Stimulated activated CD4-positive, alpha-beta T cell treated with anti-CD3 and anti-CD28 coated beads, Interleukin-4, amount 100 ng/mL, for 24 hours (primary cell): Measurements from ENCODE around the gene DHX30.
A peak's percentile ranks its signal among the peaks of the same experiment; 100 is the strongest.
"Not testable (repeated sequence)": the region's sequence is repeated elsewhere in the genome, so short reads cannot be mapped to it uniquely, and the experiment has no call there.

Source experiments
- DNase-seq: peaks from one replicate; pipeline ENCODE4 v3.0.0-alpha.2; 2020

DHX30 gene

GRCh38 chr3:47817609-47818008 lies 14.7 kb downstream of the DHX30 start:
- DNase-seq: no peak

DNA sequence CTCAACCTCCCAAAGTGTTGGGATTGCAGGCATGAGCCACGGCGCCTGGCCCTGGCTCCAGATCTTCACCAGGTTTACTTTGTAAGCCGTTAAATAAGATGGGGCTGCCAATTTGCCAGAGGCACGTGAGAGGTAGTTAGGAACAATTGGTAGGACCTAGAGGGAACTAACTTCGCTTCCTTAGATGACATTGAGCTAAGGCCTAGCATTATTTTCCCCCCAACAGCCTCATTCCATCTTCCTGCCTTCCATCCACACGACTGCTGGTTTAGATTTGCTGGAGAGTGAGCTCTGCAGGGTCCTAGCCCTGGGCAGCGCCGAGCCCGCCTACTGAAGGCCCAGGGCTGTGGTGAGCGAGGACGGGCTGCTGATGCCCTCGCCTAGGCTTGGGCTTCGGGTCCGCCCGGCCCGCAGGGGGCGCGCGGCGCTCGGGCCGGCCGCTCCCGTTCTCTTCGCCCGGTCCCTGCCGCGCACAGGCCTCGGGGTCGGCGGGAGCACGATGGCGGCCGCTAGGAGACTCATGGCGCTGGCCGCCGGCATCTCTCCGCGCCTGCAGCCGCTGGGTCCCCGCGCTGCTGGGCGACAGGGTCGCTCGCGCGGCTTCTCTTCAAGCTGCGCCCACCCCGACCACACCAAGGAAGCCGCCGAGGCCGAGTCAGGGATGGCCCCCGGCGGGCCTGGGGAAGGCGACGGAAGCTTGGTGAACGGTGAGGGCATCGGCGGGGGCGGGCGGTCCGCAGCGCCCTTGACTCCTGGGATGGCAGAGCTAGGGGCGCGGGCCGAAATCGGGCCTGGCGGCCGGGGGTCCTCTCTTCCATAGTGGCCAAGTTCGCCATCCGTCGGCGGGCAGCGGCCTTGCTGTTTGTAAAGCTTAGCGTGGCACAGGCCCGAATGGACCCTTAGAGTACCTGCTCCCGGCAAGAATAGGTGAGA lies 21.9 kb downstream of the DHX30 start:
- DNase-seq: peak; percentile 77

DNA sequence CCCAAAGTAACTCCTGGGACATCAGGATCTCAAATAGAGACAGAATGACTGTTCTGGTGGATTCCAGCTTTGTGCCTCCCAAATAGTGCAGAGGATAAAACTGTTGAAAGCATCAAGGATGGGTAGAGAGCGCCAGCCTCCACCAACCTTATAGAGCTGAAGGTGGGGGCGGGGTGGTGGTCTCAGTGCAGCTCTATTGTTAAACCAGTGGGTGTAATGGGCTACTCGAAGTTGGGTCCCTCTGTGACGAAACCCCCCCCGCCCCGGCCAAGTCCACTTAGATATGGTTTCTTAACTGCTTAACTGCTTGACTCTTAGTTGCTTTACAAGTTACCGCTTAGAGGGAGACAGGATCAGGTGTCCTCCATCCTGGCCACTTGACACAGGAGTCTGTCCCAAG lies 22.7 kb downstream of the DHX30 start:
- no peak for DNase-seq

GRCh38 chr3:47829482-47829881 lies 26.5 kb downstream of the DHX30 start:
- not testable (repeated sequence) for DNase-seq

DNA sequence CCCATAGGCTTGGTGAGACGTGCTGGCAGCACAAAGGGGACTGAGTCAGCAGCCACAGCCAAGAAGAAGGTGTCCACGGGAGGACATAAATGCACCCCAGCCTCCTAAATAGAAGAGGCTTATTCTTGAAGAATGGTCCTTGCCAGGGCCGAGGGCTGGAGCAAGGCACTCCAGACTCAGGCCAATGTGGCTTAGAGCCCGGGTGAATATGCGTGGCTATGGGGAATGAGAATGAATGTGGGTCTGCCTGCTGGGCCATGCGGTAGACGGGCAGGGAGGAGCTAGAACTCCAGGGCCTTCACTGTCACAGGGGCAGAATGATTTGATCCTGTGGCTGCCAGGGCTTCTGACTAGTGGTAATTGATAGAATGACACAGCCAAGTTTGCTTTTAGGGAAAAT lies 34.0 kb downstream of the DHX30 start:
- DNase-seq: no peak

DNA sequence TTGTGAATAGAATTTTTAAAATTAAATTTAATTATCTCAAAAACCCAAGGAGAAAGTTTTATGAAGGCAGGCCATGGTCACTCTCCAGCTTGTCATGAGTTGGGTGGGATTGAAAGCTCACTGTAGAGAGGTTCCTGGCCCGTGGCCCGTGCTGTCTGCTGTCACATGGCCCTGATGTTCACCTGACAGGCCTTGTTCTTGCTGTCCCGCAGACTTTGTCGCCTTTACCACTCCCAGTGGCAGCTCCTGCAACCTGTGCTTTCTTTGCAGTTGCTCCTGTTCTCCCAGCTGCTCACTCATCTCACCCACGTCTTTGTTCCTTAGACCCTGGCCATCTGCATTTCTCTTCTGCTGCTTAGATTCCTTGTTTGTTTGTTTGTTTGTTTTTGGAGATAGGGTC lies 35.6 kb downstream of the DHX30 start:
- no peak for DNase-seq

- DNase-seq: no peak
These were observed 38.9 kb downstream of the DHX30 start for GRCh38 chr3:47841786-47842349.

DNA sequence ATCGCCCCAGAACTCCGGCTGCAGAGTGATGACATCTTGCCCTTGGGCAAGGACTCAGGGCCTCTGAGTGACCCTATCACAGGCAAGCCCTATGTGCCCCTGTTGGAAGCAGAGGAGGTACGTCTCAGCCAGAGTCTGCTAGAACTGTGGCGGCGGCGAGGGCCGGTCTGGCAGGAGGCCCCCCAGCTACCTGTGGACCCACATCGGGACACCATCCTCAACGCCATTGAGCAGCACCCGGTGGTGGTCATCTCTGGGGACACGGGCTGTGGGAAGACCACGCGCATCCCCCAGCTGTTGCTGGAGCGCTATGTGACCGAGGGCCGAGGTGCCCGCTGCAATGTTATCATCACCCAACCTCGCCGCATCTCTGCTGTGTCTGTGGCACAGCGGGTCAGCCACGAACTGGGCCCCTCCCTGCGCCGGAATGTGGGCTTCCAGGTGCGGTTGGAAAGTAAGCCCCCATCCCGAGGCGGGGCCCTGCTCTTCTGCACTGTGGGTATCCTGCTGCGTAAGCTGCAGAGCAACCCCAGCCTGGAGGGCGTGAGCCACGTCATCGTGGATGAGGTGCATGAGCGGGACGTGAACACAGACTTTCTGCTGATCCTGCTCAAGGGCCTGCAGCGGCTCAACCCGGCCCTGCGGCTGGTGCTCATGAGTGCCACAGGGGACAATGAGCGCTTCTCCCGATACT lies 43.4 kb downstream of the DHX30 start:
- DNase-seq: no peak

- no peak for DNase-seq
These were observed 43.9 kb downstream of the DHX30 start for GRCh38 chr3:47846880-47847248.

DNA sequence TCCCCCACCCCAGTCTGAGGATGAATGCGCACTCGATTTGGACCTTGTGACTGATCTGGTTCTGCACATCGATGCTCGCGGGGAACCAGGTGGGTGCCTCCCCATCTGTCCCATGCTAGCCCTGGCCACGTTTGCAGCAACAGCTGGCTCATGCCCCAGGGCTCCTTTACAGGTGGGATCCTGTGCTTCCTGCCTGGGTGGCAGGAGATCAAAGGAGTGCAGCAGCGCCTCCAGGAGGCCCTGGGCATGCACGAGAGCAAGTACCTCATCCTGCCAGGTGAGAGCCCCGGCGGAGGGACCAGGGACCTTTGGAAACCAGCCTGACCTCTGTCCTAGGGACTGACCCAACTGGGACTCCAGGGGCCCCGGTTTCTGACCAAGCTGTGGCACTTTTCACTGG lies 44.3 kb downstream of the DHX30 start:
- no peak for DNase-seq

DNA sequence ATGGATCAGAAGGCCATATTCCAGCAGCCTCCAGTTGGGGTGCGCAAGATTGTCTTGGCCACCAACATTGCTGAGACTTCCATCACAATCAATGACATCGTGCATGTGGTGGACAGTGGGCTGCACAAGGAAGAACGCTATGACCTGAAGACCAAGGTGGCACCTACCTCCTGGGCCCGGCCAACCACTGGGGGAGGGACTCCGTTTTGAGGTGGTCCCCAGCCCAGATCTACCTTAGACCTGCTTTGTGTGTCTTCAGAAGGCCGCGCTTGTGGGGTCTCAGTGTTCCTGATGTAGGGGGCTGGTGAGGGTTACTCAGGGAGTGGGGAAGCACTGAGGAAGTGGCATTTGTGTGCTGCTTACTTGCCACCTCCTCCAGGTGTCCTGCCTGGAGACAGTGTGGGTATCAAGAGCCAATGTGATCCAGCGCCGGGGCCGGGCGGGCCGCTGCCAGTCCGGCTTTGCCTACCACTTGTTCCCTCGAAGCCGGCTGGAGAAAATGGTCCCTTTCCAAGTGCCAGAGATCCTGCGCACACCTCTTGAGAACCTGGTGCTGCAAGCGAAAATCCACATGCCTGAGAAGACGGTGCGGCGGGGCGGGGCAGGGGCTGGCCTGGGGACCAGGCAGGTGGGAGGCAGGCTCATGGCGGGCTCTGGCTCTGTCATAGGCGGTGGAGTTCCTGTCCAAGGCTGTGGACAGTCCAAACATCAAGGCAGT lies 45.0 kb downstream of the DHX30 start:
- DNase-seq: no peak

DNA sequence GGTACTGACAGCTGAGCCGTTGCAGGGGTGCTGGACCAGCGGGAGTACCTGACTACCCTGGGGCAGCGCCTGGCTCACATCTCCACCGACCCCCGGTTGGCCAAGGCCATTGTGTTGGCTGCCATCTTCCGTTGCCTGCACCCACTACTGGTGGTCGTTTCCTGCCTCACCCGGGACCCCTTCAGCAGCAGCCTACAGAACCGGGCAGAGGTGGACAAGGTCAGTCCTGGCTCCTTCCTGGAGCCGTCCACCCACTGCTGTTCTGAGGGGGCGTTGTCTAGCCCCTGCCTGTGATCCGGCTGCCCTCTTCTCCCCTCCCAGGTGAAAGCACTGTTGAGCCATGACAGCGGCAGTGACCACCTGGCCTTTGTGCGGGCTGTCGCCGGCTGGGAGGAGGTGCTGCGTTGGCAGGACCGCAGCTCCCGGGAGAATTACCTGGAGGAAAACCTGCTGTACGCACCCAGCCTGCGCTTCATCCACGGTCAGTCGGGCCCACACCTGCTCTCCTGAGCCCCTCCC lies 45.7 kb downstream of the DHX30 start:
- no peak for DNase-seq

DNA sequence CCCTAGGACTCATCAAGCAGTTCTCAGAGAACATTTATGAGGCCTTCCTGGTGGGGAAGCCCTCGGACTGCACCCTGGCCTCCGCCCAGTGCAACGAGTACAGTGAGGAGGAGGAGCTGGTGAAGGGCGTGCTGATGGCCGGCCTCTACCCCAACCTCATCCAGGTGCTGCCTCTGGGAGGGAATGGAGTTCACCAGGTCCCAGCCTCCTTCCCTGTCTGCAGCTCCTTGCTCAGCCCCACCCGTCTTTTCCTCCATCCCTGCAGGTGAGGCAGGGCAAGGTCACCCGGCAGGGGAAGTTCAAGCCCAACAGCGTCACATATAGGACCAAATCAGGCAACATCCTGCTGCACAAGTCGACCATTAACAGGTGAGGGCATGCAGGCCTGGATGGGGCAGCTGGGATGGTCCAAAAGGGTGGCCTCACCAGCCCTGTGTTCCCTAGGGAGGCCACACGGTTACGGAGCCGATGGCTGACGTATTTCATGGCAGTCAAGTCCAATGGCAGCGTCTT lies 46.3 kb downstream of the DHX30 start:
- DNase-seq: no peak

DNA sequence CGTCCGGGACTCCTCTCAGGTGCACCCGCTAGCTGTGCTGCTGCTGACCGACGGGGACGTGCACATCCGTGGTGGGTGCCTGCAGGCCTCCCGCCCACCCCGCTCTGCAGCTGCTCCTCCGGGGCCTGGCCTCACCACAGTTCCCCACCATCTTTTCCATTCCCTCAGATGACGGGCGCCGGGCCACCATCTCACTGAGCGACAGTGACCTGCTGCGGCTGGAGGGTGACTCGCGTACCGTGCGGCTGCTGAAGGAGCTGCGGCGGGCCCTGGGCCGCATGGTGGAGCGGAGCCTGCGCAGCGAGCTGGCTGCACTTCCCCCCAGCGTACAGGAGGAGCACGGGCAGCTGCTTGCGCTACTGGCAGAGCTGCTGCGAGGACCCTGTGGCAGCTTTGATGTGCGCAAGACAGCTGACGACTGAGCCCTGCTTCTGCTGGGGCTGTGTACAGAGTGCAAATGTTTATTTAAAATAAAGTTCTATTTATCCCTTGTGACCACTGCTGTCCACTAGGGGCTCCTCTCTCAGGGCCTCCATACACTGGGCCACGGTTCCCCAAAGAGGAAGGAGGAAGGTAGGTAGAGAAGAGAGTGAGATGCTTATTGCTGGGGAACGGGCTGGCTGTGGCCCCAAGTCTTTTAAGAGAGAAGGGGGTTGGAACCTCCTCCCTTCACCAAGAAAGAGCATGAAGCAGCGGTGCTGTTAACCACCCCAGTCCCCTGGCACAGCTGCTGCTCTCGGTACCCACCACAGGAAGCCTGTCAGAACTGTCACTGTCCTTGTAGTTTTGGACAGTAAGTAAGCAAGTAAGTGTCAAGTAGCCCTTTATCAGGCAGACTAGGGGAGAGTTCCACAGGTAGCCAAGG lies 47.0 kb downstream of the DHX30 start:
- no peak for DNase-seq

- no peak for DNase-seq
These were observed 47.8 kb downstream of the DHX30 start for GRCh38 chr3:47850564-47851410.

- no peak for DNase-seq
These were observed 49.1 kb downstream of the DHX30 start for GRCh38 chr3:47851888-47852603.

DNA sequence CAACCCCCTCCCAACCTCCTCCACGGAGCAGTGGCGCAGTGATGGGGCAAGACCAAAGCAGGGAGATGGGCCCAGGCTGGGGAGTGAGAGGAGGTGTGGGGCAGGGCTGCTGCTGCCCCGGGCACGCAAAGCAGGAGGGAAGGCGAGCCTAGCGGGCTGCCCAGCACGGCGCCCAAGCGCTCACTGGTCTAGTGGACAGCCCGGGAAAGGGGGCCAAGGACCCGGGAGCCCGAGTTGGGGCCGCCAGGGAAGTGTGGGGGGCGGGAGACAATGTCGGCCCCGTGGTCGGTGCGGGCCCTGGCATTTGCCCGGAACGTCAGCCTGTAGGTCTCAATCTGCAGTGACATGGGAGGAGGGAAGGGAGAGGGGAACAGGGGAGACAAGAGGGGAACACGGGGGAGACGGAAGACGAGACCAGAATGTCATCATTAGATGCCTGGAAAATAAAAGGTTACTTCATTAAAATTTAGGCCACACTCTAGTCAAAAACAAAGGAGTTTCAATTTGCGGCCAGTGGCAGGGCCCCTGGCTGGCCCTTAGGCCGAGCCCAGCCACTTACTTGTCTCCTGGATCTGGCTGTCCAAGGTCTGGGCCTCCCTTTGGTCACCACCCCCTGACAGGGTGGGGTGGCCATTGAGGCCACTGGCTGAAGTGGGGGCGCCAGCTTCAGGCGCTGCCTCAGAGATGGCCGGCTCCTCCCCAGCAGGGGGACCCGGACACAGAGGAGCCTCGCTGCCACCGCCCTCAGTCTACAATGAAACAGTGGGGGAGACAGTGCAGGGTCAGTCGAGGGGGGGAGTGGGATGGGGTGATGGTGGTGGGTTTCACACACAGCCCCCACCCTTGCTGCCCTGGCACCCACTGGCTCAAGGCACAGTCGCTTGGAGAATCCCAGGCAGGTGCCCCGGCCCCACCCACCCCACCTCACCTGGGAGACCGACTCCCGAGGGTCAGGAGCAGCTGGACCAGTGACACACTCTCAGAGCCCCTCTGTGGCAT lies 50.0 kb downstream of the DHX30 start:
- no peak for DNase-seq

- no peak for DNase-seq
These were observed 51.3 kb downstream of the DHX30 start for GRCh38 chr3:47854267-47854666.
